ENCODE data around the gene PYCR2. TPM values are rescaled to one million over a fixed set of nuclear protein-coding genes. Genes with fewer than 3 reads are reported as not detected.
A peak's percentile ranks its signal among the peaks of the same experiment; 100 is the strongest.

PYCR2 gene
- total RNA-seq, 1 donor from 2014 or later, result 44.5 TPM

DNA sequence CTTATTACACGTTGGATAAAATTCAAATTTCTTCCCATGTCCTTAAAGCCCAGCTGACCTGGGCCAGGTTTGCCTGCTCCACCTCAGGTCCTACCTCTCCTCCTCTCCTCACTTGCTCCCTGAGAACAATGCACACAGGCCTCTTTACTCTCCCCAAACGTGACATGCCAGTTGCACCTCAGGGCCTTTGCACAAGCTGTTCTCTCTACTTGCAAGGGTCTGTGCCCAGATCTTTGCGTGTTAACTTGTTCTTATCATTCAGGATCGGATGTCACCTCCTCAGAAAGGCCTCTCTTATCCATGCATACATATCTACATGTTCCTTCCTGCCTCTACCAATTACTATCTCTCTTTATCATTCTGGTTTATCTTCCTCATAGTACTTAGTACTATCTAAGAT is 20.4 kb downstream of the PYCR2 start:
- Mint-ChIP-seq H3K4me1 (ENCODE audit: unreplicated experiment) (peaks cover 15% of the 10 kb centered on the region), H3K4me3 (ENCODE audit: unreplicated experiment) (no peak overlapping the region), H3K27ac (ENCODE audit: unreplicated experiment) (no peak overlapping the region), H3K27me3 (ENCODE audit: unreplicated experiment) (peaks cover 20% of the 10 kb centered on the region), H3K36me3 (ENCODE audit: low read depth, unreplicated experiment) (no peaks in the 10 kb centered on the region), H3K9me3 (ENCODE audit: unreplicated experiment) (no peaks in the 10 kb centered on the region)
- TF ChIP-seq, protein P1, sequence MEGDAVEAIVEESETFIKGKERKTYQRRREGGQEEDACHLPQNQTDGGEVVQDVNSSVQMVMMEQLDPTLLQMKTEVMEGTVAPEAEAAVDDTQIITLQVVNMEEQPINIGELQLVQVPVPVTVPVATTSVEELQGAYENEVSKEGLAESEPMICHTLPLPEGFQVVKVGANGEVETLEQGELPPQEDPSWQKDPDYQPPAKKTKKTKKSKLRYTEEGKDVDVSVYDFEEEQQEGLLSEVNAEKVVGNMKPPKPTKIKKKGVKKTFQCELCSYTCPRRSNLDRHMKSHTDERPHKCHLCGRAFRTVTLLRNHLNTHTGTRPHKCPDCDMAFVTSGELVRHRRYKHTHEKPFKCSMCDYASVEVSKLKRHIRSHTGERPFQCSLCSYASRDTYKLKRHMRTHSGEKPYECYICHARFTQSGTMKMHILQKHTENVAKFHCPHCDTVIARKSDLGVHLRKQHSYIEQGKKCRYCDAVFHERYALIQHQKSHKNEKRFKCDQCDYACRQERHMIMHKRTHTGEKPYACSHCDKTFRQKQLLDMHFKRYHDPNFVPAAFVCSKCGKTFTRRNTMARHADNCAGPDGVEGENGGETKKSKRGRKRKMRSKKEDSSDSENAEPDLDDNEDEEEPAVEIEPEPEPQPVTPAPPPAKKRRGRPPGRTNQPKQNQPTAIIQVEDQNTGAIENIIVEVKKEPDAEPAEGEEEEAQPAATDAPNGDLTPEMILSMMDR (IDR thresholded peaks at IDR 0.05; ENCODE audit: unreplicated experiment), result no peak
- DNase-seq (ENCODE audit: low spot score), result no peak

DNA sequence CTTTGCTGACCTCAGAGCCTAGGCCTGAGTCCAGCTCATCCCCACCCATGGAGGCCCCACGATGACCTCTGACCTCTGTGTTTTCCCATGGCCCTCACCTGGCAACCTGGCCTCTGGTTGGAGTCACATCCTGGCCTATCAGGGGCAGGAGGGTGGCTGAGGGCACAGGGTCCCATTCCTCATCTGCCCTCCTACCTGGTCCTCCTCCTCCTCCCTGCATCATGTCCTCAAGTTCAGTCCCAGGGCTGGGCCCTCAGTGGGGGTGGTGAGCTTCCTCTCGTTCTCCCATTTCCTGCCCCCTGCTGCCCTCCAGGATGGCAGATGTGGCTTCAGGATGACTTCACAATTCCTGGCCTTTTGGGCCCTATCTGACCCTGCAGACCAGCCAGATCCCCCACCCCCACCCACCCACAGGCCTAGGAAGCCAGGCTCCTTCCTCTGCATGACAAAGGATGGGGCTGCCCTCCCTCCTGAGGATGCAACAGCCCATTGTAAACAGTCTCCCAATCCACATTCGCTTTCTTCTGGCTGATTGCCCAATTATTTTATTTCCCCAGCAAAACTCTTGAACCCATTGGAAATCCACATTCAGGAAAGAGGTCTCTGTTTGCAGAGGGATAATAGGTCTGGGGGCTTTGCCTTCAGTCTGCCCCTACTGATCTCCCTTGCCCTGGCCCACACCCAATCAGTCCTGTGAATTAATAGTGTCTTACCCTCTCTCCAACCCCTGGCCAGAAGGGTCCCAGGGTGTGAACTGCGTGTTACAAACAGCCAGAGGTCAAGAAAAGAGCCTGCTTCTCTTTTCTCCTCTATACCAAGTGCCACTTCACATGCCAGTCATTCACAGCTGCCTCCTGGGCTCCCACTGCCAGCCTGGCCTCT is 24.8 kb downstream of the PYCR2 start:
- peak overlapping the region; percentile 82 for H3K27ac Mint-ChIP-seq (ENCODE audit: unreplicated experiment)
- no peak for DNase-seq (ENCODE audit: low spot score)
- H3K4me3 Mint-ChIP-seq (ENCODE audit: unreplicated experiment), result peak overlapping the region; percentile 54
- TF ChIP-seq, protein P1 (IDR thresholded peaks at IDR 0.05; ENCODE audit: unreplicated experiment), result no peak
- peaks cover 36% of the 10 kb centered on the region for H3K4me1 Mint-ChIP-seq (ENCODE audit: unreplicated experiment)
- H3K36me3 Mint-ChIP-seq (ENCODE audit: low read depth, unreplicated experiment), result no peaks in the 10 kb centered on the region
- H3K9me3 Mint-ChIP-seq (ENCODE audit: unreplicated experiment), result no peaks in the 10 kb centered on the region
- peaks cover 18% of the 10 kb centered on the region for H3K27me3 Mint-ChIP-seq (ENCODE audit: unreplicated experiment)

DNA sequence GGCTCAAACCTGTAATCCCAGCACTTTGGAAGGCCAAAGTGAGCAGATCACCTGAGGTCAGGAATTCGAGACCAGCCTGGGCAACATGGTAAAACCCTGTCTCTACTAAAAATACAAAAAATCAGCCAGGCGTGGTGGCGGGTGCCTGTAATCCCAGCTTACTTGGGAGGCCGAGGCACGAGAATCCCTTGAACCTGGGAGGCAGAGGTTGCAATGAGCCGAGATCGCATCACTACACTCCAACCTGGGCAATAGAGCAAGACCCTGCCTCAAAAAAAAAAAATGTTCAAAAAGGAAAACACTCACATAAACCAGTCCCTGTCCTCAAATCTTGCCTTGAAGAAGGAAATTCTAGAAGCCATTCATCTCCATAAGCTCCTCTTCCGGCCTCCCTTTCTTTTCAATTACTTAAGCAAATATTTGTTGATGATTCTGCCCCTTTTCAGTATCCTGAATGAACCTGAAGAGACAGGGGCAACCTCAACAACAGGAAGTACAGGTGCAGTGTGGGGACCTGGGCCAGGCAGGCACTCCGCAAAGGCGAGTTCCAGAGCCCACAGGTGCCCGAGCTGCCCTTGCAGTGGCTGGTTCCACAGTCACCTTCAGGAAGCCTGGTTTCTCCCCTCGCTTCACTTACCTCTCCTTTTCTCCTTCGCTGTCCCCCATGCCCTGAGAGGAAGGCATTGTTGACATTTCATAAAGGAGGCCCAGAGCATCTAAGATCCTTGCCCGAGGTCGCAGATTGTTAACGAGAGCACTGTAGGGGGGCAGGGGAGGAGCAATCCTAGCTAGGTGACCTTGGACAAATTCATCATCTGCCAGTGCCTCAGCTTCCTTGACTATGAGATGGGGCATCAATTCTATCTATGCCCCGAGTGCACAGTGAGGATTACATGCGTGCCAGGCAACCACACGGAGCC is 26.2 kb downstream of the PYCR2 start:
- Mint-ChIP-seq H3K36me3 (ENCODE audit: low read depth, unreplicated experiment) (no peaks in the 10 kb centered on the region), H3K9me3 (ENCODE audit: unreplicated experiment) (no peaks in the 10 kb centered on the region), H3K4me3 (ENCODE audit: unreplicated experiment) (no peak overlapping the region), H3K4me1 (ENCODE audit: unreplicated experiment) (peaks cover 36% of the 10 kb centered on the region), H3K27ac (ENCODE audit: unreplicated experiment) (no peak overlapping the region), H3K27me3 (ENCODE audit: unreplicated experiment) (peaks cover 15% of the 10 kb centered on the region)
- no peak for DNase-seq (ENCODE audit: low spot score)
- TF ChIP-seq, protein P1 (IDR thresholded peaks at IDR 0.05; ENCODE audit: unreplicated experiment), result no peak

DNA sequence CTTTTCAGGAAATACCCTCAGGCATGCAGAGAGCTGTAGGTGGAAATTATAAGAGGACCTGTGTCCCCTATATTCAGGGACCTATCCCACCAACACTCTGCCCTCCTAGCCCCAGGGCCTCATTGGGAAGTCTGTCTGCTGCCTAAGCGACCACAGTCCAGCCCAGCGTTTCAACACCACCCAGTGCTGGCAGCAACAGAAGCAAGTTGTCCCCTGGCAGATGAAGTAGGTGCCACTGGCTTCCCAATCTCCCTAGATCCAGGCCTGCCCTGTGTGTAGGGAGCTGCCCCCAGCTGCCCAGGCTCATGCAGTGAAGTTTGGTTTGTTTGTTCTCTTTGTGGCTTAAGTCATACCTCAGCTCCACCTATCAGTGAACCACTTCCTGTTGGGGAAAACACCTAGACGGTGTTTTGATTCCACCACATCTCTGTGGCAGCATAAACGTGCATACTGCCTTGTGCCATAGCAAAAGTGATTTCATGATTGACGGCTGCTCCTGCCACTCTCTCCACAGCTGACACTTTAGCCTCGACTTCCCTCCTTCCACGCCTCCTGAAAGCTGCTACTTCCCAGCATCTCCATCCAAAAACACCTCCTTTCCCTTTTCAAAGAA is 27.0 kb downstream of the PYCR2 start:
- Mint-ChIP-seq H3K9me3 (ENCODE audit: unreplicated experiment) (no peaks in the 10 kb centered on the region), H3K4me3 (ENCODE audit: unreplicated experiment) (no peak overlapping the region), H3K36me3 (ENCODE audit: low read depth, unreplicated experiment) (no peaks in the 10 kb centered on the region), H3K27ac (ENCODE audit: unreplicated experiment) (peak overlapping the region; percentile 32), H3K4me1 (ENCODE audit: unreplicated experiment) (peaks cover 36% of the 10 kb centered on the region), H3K27me3 (ENCODE audit: unreplicated experiment) (peaks cover 15% of the 10 kb centered on the region)
- TF ChIP-seq, protein P1 (IDR thresholded peaks at IDR 0.05; ENCODE audit: unreplicated experiment), result no peak
- DNase-seq (ENCODE audit: low spot score), result no peak

Measured in endothelial cell (in vitro differentiated cells).